RWPE2 (cell line): ENCODE measurements around the gene MTG1.
"Not testable (repeated sequence)": the region's sequence is repeated elsewhere in the genome, so short reads cannot be mapped to it uniquely, and the experiment has no call there.

Experiments used
- ATAC-seq: fragments of 200-7000 bp; cut with Tn5 transposase; 3 replicates; pipeline ENCODE4 v1.9.1; 2021; ENCODE audit warnings: low read depth
- DNase-seq: peaks from one replicate; pipeline ENCODE4 v3.0.0-alpha.2; 2020; ENCODE audit warnings: low spot score
- H3K27ac ChIP-seq: fragments of 450-650 bp; 2 replicates; pipeline ENCODE4 v1.5.1; 2017; ENCODE audit warnings: mild to moderate bottlenecking; ENCODE audit not compliant: poor library complexity, severe bottlenecking
- H3K27me3 ChIP-seq: fragments of 250-450 bp; sonication (Bioruptor Pico); 2 replicates; pipeline ENCODE4 v1.5.1; 2021; ENCODE audit warnings: mild to moderate bottlenecking, moderate library complexity; ENCODE audit not compliant: insufficient read depth, poor library complexity, severe bottlenecking
- H3K36me3 ChIP-seq: fragments of 250-450 bp; sonication (Bioruptor Pico); 2 replicates; pipeline ENCODE4 v1.5.1; 2020; ENCODE audit warnings: low read depth, mild to moderate bottlenecking, moderate library complexity
- H3K4me1 ChIP-seq: fragments of 250-450 bp; sonication (Bioruptor Pico); 2 replicates; pipeline ENCODE4 v1.5.1; 2021; ENCODE audit warnings: mild to moderate bottlenecking, moderate library complexity; ENCODE audit not compliant: insufficient read depth, poor library complexity, severe bottlenecking
- H3K4me3 ChIP-seq: fragments of 250-450 bp; sonication (Bioruptor Pico); 2 replicates; pipeline ENCODE4 v1.5.1; 2021; ENCODE audit warnings: mild to moderate bottlenecking, moderate library complexity; ENCODE audit not compliant: severe bottlenecking
- H3K9me3 ChIP-seq: fragments of 250-450 bp; sonication (Bioruptor Pico); 2 replicates; pipeline ENCODE4 v1.5.1; 2021; ENCODE audit warnings: mild to moderate bottlenecking, moderate library complexity; ENCODE audit not compliant: severe bottlenecking
- CTCF ChIP-seq: fragments of 450-650 bp; IDR thresholded peaks from one replicate; pipeline ENCODE4 v1.5.1; 2017; ENCODE audit warnings: mild to moderate bottlenecking, moderate library complexity; ENCODE audit not compliant: poor library complexity, severe bottlenecking

Gene MTG1

GRCh38 chr10:133466683-133467275 is 72.8 kb downstream of the MTG1 start:
- Histone ChIP-seq H3K4me1 (no peaks in the 10 kb centered on the region), H3K9me3 (no peaks in the 10 kb centered on the region), H3K27me3 (no peaks in the 10 kb centered on the region), H3K27ac (no peak overlapping the region), H3K4me3 (no peak overlapping the region), H3K36me3 (no peaks in the 10 kb centered on the region)
- DNase-seq (peak; percentile 41), ATAC-seq (no peak)
- no peak for TF ChIP-seq CTCF

GRCh38 chr10:133467286-133467911 is 73.4 kb downstream of the MTG1 start:
- Histone ChIP-seq H3K36me3 (no peaks in the 10 kb centered on the region), H3K9me3 (no peaks in the 10 kb centered on the region), H3K4me1 (no peaks in the 10 kb centered on the region), H3K27ac (no peak overlapping the region), H3K4me3 (no peak overlapping the region), H3K27me3 (no peaks in the 10 kb centered on the region)
- TF ChIP-seq CTCF: no peak
- DNase-seq (no peak), ATAC-seq (no peak)

GRCh38 chr10:133469205-133469604 is 75.2 kb downstream of the MTG1 start:
- not testable (repeated sequence) for ATAC-seq, DNase-seq, H3K27ac ChIP-seq, H3K4me3 ChIP-seq, H3K36me3 ChIP-seq, H3K9me3 ChIP-seq, H3K4me1 ChIP-seq, H3K27me3 ChIP-seq

- no peak overlapping the region for H3K4me3 ChIP-seq
- H3K27me3 ChIP-seq: no peaks in the 10 kb centered on the region
- ATAC-seq: no peak
- no peaks in the 10 kb centered on the region for H3K36me3 ChIP-seq
- no peaks in the 10 kb centered on the region for H3K4me1 ChIP-seq
- H3K9me3 ChIP-seq: no peaks in the 10 kb centered on the region
- no peak overlapping the region for H3K27ac ChIP-seq
- TF ChIP-seq CTCF: no peak
- DNase-seq: no peak
Measured at GRCh38 chr10:133471300-133472109, 77.5 kb downstream of the MTG1 start.
